ENCODE data around the gene PTPRD.

PTPRD gene

DNA sequence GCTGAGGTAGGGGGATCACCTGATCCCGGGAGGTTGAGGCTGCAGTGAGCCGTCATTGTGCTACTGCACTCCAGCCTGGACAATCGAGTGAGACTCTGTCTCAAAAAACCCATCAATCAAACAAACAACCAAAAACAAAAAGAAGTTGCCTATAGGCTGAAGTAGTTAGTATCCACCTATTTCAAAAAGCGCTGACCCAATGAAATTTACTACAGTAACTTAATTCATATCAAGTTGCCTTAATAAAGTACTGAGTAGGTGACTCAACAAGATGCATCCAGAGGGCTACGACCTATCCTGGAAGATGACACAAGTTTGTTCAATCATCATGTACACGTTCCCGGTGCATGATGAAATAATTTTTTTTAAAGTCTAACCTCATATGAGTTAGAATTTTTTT is 2164.6 kb downstream of the PTPRD start:
- no peak for DNase-seq

DNA sequence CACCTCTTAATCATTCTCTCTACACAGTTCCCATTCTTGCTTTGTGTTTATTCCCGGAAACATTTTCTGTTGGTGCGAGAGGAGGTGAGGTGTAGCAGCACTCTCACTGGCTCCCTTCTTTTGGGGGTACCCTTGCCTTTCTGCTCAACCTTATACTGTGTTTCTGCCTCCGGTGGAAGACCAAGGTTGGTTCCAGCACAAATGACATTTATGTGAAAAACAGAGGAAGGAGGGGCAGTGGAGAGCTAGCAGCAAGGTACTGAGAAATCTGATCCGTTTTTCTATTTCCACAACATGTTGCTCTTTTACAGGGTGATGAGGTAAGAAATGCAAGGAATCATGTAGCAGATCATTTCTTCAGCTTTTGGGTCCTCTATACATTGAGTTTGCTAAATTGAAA is 2165.2 kb downstream of the PTPRD start:
- no peak for DNase-seq

DNA sequence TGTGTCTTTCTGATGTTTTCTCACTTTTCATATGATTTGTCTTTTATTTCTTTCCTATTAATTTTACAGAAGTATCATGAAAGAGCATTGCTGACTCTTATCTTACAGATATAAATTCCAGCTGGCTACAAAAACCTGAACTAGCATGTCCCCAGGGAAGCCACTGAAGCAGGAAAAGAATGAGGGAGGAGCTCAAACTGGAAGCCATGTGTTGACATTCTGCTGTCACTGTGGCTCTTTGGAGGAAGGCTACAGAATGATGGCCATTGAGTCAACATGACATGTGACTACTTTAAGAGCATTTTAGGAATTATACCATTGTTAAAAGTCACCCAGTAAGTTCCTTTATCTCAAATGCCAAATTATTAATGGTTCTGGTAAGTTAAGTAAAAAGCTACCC is 2174.9 kb downstream of the PTPRD start:
- DNase-seq: no peak

DNA sequence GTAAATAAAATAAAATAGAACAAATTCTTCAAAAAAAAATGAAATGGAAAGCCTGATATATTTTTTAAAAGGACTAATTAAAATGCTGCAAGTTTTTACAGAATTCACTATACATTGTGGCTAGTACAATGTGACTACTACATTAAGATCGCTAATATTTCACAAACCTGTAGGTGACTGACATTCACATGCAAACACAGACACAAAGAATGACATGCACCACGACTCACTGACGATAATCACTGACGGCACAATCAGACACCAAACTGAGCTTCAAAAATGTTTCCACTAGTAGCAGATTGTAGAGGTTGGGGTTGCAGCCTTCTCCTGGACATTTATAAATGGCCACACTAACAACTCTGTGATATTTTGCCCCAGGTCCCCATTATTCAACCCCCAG is 2175.5 kb downstream of the PTPRD start:
- DNase-seq: no peak

DNA sequence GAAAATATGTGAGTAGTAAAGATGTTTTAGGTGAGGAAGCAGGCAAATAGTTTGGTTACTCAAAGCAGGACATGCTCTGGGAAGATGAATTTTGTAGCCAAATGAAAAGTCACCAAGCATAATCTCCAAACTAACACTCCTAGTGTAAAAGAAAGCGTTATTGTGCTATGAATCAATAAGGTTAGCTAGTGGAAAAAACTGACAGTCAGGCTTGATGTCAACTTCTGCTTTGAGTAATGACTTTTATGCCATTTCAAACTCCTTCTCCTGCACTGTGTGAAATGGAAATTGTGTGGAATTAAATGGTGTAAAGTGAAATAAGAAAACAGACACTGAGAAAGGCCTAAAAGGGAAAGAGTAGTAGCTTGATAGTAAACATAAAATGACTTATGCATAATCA is 2176.0 kb downstream of the PTPRD start:
- DNase-seq: no peak

DNA sequence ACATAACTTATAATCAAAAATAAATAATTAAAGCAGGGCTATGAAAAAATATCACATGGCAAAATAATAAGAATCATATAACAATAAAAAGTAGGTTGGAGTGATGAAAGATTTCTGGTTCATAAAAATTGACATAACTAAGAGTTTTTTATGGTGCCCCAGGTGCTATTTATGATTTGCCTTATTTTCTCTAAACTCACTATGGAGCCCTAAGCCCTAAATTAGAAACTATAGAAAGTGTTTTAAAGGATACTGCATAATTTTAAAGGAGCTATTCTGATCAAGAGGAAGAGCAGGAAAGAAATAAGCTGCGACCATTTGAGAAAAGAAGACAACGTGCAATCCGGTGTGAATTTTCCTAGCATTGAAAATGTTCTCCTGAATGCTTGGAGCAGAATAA is 2178.2 kb downstream of the PTPRD start:
- no peak for DNase-seq

DNA sequence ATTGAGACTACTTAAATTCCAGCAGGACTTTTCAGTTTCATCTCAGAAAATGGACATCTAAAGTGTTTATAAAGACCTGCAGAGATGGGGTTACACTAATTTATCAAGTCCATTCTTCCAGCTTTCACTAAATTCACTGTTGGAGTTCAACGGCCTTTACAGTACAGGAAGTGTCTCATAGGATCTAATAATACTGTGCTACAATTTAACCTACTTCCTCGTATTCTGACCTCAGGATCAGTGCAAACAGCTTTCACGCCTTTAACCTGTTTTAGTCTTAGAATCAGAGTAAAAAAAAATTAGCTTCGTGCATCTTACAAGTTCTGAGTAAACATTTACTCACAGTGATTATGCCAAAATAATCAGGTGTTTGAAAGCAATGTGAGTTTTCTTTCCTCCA is 2180.6 kb downstream of the PTPRD start:
- no peak for DNase-seq

DNA sequence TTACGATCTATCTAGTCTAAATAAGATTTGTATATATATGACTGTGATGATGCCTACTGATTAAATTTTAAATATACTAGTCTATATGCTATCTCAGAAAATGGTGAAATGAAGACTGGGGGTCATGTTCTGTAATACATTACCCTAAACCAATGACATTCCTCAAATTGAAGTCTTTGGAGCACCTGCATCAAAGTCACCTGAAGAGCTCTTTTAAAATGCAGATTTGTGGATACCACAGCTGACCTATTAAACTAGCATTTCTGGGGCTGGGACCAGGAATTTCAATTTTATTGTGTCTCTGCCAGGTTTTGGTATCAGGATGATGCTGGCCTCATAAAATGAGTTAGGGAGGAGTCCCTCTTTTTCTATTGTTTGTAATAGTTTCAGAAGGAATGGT is 2181.3 kb downstream of the PTPRD start:
- no peak for DNase-seq

DNA sequence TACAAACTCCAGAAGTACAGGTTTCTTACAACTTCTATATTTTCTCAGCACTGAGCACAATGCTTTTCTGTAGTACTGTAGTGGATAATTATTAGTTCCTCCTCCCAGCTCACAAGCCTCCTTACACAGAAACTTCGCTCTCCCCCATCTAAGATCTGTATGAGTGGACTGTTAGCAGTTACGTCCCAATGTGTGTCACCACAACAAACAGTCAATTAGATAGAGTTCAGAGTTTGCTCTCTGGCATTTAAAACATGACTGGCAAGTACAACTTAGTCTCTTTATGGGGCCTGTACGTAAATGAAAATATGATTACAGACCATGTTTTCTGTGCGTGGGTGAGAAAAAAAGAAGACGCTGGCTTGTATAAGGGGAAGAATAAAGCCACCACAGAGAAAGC is 2181.9 kb downstream of the PTPRD start:
- no peak for DNase-seq

DNA sequence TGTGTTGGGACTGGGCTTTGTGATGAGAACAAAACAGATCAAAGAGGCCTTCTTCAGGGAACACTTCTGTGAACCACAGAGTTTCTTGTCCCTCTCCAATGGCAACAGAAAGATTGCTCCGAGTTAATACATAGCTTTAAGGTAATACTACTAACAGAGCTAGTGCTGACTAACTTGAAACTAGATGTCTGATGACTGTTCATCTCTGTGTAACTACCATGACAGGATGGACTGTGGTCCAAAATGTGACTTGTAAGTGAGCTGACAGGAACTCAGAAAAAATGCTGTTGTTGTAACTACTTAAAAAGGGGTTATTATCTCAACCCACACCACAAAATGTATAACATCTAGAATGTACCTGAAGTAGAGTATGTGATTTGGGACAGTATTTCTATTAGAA is 2183.0 kb downstream of the PTPRD start:
- DNase-seq: no peak

DNA sequence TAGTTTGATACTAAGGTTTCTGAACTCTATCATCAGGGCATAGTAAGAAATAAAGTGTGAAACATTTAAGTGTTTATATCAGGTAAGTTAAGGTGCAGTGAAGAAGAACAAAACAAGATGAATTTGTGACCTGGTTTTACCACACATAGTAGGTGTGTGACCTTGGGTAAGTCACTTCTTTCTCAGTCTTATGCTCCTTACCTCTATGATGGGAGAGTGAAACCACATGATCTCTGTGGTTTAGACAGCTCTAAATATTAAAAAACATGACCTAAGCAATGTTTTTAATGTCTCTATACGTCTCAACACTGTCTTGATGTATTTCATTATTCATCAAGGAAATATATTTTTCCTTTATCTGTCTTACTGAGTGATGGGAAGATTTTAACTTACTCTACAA is 2183.6 kb downstream of the PTPRD start:
- no peak for DNase-seq

DNA sequence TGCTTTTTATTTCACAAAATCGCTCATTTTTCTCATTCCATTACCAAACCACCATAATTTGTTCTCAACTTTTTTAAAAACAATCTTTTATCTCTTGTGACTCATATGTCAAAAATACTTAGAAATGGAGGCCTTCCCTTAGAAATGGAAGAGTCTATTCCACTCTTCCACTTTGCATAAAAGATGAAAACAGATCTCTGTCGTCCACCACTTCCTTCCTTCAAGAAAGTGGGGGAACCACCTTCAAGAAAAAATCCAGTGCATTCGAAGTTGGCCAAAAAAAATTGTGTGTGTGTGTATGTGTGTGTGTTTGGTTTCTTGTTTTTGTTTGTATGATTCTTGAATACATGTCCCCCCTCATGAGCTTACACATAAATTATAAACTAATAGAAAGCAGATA is 2184.4 kb downstream of the PTPRD start:
- no peak for DNase-seq

DNA sequence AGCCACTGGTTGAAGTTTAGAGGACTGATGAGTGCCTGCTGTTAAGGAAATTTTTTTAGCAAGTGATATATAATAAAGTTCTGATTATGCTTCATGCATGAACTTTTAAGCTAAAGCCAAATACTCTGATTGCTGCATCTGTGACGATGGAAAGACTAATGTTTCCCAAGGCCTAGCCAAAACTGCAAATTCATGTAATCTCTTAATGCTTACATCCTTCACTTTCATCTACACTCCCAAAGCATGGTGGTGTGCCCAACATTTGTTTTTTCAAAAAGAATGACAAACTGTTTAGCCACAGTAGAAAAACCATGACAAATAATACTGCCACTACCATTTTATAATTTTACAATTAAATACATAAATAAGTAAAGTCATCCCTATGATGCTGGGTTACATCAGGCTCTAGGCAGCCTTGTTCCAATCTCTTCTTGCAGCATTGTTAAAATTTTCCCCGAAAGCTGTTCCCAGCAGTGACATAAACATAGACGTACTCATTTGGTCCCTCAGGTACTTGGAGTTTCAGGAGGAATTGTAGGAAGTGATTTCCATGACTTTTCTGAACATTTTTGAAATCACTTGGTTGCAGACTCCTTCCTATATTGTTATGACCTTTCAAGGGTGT is 2187.9 kb downstream of the PTPRD start:
- DNase-seq: no peak

DNA sequence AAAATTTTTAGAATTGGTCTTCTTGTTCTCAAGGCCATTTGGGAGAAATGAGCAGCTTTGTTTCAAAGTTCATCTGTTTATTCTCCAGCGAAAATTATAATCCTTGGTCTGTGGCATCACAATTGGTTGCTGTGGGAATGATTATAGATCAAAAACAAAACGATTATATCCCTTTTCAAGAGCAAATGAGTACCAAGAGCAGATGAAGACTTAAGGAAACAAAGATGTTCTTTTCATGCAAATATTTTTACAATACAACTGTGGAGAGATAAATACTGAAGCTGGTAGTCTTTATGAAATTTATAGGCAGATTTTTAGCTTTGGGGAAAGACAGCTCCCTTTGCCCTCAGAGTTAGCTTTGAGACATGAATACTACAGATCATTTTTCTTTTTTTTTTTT is 2192.4 kb downstream of the PTPRD start:
- DNase-seq: no peak

DNA sequence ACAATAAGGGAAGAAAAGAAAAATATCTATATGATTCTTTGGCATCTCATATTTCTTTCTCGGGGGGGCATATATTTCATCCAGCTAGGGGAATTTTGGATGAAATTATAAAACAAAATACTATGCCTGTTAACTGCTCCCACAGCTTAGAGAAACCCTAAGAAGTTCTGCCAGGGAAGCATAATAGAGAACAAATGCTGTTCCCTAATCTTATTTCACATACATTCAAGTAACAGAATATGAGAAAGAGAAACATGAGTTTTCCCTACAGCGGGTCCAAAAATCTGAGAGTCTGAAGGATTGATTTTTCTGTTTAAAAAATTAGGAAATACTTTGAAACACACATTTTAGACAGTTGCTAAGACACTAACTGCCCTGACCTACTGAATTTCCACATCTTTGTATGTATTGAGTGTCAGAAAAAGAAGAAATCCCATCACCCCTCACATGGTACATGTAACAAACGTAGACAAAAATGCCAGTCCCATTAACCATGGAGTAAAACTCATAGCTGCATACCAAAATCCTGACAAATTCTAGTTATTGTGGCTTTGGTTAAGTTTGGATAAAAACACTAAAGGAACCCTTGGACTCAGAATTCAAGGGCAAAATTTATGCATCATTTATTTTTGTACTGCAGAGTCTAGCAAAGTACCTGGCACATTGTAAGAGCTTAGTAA is 2193.1 kb downstream of the PTPRD start:
- peak; percentile 51 for DNase-seq

DNA sequence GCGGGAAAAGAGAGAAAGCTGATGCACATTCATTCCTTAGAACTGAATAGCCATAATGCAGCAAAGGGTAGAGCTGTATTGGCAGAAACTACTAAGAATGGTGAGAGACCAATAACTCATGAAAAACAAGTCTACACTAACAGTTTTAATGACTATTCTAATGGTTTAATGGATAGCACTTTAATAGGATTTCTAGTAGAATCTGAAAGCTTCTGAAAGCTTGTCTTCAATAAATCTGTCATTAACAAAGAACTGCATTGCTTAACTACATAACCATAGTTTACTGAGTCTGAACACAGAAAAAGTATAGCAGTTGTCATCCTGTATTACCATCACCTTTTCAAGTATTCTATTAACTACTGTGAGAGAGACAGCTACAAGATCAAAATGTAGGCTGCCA is 2195.5 kb downstream of the PTPRD start:
- DNase-seq: peak; percentile 72

DNA sequence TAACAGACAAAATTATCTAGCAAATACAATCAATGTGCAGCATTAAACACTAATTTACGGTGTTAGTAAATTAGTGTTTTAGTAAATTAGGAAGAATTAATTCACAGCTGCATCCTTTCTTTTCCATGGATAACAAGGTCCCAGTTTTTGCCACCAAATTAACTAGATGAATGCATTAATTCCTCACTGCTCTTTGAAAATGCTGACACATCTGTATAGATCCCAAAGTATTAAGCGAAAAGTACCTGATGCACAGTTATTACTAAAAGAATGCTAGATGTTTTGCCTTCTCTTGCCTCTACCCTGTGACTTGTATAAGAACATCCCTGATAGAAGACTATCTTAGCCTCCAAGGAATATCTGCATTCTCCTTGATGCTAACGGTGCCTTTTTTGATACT is 2200.5 kb downstream of the PTPRD start:
- no peak for DNase-seq

DNA sequence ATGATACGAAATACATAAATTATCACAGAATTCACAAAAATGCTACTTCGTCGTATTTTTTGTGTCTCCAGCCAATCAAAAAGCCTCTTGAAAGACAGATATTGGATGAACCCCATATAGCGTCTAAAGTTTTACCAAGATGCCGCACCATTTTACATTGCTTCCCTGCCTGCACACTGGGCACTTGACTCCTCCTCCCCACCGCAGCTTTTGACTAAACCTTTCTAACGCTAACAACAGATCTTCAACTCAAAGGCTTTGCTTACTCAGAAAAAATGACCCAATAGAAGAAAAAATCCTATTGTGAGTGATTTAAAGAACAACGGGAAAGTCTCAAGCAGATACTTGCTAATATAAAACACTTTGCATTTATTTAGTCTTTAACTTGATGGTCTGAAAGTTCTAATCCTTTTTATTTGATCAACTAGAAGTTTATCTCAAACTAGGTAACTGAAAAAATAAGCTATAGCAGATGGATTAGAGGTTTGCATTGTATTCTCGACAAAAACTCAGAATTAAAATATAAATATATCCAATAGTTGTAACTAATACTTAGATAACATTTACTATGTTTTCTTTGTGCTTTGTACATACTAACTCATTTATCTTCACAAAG is 2204.1 kb downstream of the PTPRD start:
- no peak for DNase-seq

DNA sequence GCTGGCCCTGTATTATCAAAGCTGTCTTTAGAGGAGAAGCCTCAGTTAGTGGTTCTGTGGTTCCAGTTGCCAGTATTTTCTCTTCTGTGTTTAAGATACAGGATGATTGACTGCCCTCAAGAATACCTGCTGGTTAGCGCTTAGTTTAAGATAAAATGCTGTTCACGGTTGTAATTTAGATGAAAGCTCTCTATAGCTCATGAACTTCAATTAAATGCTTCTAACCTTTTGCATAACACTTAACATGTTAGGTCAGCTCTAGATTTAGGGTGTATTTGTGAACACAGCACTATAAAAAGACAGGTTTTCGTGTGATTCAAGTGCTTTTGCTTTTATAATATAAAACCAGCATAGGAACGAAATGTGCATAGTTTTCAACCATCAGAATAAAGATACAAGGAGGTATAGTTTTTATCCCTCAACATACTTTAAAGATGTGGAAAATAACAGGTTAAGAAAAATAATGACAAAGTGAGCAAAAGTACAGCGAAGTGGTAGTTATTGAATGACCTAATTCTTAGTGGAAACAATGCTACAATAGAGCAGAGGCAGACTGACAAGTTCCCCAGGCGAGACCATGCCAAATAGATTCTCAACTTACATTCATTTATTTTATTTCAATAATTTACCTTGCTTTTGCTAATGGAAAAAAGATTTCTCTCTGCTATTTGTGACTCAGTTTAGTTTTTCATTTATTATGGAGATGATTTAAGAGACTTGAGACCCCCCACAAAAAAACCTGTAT is 2210.7 kb downstream of the PTPRD start:
- no peak for DNase-seq

DNA sequence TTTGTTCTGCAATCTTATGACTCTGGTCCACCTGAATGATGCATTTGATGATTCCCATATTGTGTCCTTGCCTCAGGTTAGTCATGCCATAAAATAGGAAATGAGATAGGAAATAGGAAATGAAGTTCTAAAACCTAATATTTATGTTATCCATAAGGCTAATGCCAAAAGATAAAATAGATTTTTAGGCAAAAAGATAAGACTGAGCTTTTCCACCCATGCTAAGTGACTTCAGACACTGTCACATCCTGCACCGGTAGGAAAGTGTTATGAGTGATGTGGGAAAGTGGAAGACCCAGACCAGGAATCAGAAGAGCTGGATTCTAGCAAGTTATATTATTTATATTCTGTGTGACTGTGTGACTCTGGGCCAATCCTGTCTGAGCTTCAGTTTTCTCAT is 2212.4 kb downstream of the PTPRD start:
- no peak for DNase-seq

DNA sequence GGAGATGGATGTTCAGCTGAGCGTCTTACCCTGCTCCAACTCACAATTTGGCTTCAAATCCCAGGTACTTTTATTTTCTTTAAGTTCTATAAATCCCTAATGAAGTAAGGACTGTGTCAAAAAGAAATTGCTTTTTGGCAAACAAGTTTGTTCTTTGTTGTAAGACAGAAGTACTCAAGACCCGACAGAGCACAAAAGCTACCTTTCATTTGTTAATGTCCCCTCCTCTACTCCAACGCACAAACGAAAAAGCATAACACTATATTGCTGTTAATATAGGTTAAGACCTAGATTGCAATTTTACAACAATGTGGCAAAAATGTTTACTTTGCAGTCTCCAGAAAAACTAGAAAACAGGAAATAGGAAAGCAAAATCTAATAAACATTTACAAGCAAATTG is 2217.8 kb downstream of the PTPRD start:
- no peak for DNase-seq

DNA sequence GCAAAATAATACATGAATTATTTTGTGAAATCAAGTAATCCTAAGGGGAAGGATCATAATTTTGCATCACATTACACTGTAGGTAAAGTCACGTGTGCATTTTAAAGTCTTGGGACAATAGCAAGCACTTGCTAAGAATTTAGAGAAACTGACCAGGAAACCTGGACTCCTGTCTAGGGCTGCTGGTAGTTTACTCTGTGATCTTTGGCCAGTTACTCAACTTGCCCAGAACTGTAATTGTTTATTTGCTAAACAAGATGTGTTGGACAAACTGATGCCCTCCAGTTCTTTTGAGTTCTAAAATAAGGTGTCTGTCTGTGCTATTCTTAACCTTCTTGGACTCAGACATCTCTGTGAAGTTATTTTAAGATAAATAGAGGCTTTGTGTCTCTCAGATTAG is 2218.5 kb downstream of the PTPRD start:
- no peak for DNase-seq

DNA sequence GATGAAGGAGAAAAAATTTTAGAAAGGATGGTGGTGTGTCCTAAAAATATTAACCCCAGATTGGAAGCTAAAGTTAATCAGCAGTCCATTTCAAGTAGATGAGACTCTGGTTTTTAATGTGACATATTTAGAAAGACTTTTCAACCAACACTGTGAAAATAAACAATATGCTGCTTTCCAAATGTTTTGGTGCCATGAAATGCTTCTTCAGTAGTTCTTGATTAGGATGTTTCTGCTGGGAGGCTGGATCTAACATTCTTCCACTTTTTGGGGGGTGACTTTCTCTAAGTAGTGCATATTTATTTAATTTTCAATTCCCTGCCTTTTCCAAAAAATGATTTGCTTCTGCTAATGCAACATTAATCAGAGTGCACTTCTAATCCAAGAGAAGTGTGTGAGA is 2219.9 kb downstream of the PTPRD start:
- DNase-seq: no peak

DNA sequence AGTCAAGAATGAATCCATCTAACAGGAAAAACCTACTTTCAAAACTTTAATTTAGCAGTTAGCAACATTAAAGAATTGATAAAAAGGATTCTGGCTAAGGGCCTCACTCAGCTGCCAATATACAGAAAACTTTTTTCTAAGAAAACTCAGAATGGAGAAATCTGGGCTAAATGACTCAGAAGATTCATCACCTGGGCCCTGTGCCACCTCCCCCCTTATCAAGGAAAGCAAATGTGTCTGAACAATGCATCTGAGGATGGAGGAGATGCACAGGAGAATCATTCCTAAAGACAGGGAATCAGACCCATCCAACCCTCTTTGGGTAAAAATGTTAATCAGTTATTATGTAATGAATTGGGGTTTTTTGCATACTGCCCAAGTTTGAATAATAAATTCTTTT is 2221.2 kb downstream of the PTPRD start:
- DNase-seq: no peak

All from eye (tissue), 1 donor.